ENCODE results near the gene MAPK11.
"Not testable (repeated sequence)": the region's sequence is repeated elsewhere in the genome, so short reads cannot be mapped to it uniquely, and the experiment has no call there.

MAPK11 gene

GRCh38 chr22:50275181-50276055, 5.2 kb upstream of the MAPK11 start:
- no peak for DNase-seq

DNA sequence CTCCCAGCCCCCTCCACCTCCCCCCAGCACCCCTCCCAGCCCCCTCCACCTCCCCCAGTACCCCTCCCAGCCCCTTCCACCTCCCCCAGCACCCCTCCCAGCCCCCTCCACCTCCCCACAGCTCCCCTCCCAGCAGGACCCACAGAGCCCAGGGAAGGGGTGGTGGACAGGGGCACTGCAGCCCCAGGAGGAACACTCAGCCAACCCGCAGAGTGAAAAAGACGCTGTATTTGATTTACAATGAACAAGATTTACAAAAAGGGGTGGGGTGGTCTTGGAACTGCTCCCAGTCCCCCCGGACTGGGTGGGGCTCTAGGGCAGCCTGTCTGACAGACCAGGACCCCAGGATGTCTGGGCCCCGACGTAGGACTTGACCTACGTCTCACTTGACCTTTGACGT, 4.6 kb upstream of the MAPK11 start:
- no peak for DNase-seq

GRCh38 chr22:50274311-50274710, 4.1 kb upstream of the MAPK11 start:
- DNase-seq = peak; percentile 53

- not testable (repeated sequence) for DNase-seq
Observed at GRCh38 chr22:50273781-50274180, 3.6 kb upstream of the MAPK11 start.

DNA sequence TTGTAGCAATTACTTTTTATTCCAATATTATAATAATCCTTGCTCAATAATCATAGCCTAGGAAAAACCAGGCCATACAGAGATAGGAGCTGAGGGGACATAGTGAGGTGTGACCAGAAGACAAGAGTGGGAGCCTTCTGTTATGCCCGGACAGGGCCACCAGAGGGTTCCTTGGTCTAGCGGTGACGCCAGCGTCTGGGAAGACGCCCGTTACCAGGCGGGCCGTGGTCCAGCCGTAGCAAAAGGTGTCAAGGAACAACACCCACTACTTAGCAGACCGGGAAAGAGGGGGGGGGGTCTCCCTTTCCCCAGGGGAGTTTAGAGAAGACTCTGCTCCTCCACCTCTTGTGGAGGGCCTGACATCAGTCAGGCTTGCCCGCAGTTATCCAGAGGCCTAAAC, 3.2 kb upstream of the MAPK11 start:
- not testable (repeated sequence) for DNase-seq

- no peak for DNase-seq
Observed at GRCh38 chr22:50272044-50272802, 2.0 kb upstream of the MAPK11 start.

DNA sequence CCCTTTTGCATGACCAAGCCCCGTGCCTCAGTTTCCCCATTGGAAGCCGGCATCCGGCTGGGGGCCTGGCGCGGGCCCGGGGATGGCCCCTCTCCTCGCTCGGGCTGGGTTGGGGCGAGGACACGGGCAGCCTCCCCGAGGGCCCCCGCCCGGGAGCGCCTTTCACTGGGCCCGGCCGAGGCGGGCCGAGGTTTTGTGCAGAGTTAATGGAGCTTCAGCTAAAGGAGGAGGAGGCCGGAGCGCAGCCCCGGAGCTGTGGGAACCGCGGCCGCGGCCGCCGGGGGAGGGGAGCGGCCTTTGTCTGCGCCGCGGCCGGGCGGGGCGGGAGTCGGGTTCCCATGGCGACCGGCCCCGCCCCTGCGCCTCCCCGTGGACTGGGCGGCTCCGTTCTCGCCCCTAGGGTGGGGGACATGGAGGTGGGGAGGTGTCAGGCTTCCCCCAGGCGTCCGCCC, 1.4 kb upstream of the MAPK11 start:
- DNase-seq = peak; percentile 71

GRCh38 chr22:50270666-50271394, 650 bp upstream of the MAPK11 start:
- no peak for DNase-seq

- no peak for DNase-seq
Observed at GRCh38 chr22:50269573-50269969, 609 bp downstream of the MAPK11 start.

DNA sequence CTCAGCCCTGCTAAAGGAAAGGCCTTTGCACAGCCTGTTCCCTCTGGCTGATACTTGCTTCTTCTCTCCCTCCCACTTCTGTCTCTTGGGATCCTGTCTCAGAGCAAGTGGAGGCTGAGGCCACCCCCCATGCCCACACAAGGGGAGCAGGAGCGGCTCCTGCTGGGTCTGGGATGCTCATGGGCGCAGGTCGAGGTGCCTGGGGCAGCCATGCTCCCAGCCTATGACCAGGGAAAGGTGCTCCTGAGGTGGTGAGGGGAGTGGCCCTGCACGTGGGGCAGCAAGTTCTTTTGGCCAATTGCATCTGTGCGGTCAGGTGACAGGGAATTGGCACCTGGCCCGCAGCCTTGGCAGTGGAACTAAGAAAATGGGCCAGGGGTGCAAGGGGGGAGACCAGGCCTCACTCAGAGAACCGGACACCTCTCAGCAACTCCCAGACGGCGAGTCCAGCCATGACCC, 1.5 kb downstream of the MAPK11 start:
- DNase-seq = no peak

DNA sequence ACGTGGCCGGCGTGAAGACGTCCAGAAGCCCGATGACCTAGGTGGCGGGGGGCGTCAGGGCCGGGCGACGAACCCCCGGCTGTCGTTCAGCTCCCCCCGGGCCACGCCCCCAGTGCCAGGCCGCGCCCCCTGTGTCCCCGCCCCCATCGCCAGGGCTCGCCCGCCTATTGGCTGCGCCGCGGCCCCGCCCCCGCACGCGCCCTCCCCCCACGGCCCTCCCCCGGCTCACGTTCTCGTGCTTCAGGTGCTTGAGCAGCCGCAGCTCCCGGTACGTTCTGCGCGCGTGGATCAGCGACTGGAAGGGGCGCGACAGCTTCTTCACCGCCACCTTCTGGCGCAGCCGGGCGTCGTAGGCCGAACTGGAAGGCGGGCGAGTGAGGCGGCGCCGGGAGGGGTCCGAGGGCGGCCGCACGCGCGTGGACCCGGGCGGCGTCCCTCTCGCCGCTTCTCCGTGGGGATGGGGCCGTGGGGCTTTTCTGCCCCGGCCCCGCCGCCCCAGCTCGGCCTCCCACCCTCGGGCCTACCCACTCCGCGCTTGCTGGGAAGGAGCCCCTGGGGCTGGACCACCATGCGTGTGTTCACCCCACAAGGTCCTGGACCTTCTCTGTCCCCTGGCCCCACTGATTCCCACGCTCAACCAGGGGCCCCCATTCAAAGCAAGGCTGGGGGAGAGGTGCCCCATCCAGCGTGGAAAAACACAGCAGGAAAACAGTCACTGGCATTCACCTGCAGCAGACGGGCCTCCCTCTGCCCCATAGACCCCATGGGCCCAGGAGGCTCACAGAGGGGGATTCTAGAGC, 2.4 kb downstream of the MAPK11 start:
- DNase-seq = no peak

GRCh38 chr22:50266994-50267393, 3.2 kb downstream of the MAPK11 start:
- no peak for DNase-seq

DNA sequence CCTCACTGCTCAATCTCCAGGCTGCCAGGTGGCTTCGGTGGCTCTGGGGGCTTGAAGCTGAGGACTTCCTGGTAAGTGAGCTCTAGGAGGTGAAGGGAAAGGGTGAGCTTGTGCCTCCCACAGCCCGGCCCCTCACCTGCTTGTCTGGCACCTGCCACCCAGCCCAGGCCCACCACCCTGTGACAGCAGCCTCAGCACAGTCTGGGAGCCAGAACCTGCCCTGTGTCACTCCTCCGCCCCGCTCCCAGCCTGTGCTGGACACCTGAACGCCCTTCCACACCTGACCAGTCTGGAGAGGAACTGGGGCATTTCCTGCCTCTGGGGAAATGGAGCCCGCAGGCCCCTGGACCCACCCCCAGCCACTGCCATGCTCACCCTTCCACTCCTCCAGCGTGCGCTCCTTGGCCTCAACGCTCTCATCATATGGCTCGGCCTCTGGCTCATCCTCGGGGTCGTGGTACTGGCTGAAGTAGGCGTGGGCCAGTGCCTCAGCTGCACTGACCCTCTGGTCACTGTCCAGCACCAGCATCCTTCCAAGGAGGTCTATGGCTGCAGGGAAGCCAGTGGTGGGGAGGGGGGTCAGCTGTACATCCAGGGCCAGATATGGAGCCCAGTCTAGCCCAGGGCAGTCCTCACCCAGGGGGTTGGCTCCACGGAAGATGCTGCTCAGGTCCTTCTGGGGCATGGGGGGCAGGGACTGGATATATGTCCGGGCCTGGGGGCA, 5.1 kb downstream of the MAPK11 start:
- no peak for DNase-seq

- no peak for DNase-seq
Observed at GRCh38 chr22:50264104-50264745, 6.0 kb downstream of the MAPK11 start.

GRCh38 chr22:50262973-50263617, 7.1 kb downstream of the MAPK11 start:
- DNase-seq = no peak

DNA sequence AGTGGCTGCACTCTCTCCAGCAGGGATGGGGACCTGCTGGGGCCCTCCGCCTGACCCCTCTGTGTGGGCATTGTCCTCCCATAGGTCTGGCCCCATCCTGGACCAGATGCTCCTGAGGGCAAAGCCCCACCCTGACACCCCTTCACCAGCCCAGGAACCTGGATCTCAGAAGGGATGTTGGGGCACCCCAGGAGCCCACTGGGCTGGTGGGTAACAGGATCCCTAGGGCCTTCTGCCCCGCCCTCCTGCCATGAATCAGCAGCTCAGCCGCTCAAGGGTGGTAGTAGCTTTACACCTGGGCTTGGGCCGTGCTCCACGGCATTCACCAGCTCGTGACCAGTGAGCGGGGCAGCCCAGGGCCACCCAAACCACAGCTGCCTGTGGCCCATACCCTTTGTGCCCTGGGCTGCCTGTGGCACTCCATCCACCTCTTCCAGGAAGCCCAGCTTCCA, 7.7 kb downstream of the MAPK11 start:
- no peak for DNase-seq

- peak; percentile 39 for DNase-seq
Observed at GRCh38 chr22:50261615-50262459, 8.3 kb downstream of the MAPK11 start, which contains the start of gene MAPK12. Gene MAPK12 (minus strand): TSS chr22:50261683. CDS start chr22:50261509, 174 bp downstream.

DNA sequence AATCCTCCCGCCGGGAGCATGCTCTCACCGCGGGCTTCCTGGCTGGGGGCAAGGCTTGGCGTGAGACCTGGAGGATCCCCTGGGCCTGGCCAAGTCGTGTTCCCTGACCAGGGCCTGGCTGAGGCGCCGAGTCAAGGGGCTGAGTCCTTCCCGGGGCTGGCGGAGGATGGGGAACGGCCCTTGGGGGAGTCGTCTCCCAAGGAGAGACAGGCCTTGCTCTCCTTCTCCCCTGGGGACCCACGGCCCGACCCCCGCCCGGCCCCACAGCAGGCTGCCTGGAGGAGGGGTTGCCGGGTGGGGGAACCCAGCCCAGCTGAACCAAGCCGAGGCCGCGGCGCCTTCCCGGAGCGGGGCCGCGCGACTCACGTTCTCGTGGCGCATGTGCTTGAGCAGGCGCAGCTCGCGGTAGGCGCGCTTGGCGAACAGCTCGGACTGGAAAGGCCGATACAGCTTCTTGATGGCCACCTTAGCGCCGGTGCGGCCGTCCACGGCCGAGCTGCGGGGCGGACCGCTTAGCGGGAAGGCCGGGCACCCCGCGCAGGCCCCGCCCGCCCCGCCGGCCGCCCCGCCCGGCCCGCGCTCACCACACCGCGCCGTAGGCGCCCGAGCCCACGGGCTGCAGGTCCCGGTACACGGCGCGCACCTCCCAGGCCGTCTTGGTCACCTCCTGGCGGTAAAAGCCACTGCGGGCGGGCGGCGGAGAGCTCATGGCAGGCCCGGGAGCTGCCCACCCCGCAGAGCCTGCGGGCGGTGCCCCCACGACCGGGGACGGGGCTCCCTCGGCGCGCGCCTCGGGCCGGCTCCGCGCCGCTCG, 9.2 kb downstream of the MAPK11 start:
- peak; percentile 47 for DNase-seq

DNA sequence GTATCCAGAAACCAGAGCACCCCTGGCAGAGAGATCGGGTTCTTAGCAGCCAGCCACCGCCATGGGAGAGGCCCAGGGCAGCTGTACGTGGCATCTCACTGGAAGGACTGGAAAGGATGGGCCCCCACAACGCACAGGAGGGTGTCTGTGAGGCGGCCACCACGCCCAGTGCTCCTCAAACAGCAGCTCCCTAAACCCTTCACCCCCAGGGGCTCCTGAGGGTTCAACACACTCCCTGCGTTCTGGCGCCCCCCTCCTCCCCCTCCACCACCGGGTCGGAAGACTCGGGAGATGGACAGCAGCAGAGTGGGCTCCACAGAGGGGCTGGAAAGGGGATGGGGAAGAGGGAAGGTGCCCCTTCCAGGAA, 9.8 kb downstream of the MAPK11 start:
- DNase-seq = no peak
